IPS-18c (cell line): Measurements from ENCODE around the gene TMEM270.

Experiments used
- H3K4me3 ChIP-seq: 2 replicates; pipeline ENCODE4 v1.7.0; 2013; ENCODE audit warnings: low read depth, mild to moderate bottlenecking, low read length, moderate library complexity; ENCODE audit not compliant: insufficient read depth
- H3K9me3 ChIP-seq: one replicate; pipeline ENCODE4 v1.6.1; 2013; ENCODE audit warnings: mild to moderate bottlenecking, low read length, moderate library complexity; ENCODE audit not compliant: control insufficient read depth, insufficient read depth

TMEM270 gene

DNA sequence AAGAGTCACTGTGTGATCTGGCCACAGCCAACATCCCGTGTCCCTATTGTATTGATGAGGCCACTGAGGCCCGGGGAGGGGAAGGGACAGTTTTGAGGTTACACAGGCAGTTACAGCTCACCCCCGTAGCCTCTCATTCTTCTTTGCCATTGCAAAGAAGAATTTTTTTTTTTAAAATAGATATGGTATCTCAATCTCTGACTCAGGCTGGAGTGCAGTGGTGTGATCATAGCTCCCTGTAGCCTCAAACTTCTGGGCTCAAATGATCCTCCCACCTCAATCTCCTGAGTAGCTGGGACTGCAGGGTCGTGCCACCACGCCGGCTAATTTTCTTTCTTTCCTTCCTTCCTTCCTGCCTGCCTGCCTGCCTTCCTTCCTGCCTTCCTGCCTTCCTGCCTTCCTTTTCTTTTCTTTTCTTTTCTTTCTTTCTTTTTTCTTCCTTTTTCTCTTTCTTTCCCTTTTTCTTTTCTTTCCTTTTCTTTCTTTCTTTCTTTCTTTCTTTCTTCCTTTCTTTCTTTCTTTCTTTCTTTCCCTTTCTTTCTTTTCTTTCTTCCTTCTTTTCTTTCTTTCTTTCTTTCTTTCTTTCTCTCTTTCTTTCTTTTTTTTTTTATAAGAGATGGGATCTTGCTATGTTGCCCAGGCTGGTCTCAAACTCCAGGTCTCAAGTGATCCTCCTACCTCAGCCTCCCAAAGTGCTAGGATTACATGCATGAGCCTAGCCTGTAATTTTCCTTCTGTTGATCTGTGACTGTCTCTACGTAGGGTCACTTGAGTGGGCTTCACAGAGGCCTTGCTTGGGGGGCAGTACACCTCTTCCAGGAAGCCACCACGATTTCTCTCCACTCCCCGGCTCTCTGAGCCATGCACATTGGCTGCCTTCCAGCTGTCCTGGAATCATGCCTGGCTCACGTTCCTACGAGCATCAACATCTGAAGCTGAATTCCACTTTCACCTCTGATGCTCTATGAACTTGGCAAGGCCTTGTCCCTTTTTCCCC lies 31.3 kb downstream of the TMEM270 start:
- Histone ChIP-seq H3K4me3 (no peak overlapping the region), H3K9me3 (no peaks in the 10 kb centered on the region)

DNA sequence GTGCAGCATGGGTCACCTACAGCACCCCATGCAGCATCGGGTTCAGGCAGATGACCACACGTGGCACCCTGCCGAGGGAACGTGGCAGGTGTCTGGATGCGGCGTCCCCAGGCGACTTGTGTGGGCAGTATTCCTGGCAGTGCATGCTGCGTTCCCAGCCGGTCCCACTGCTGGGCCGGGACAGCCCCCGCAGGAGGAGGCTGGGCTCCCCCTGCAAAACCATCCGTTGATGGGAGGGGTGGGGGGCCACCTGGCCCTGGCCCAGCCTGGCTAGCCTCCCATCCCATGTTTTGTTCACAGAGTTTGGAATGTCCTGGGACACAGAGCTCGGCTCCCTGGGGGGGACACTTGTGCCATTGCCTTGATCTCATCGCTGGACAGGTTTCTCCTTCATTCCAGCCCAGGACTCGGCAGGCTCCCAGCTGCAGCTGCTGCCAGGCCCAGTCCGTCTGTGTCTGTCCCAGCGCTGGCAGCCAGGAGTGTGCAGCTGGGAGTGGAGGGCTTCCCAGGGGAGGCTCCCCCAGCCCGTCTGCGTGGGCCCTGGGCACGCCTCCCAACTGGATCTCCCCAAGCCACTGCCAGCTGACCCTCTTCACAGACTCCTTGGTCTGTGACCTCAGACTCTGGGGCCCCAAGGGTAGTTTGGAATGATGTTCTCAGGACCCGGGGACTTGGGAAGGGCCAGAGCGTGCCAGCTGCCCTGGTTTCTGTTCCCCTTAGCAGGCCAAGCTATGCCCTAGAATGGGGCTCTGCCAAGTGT lies 32.6 kb downstream of the TMEM270 start:
- Histone ChIP-seq H3K4me3 (no peak overlapping the region), H3K9me3 (no peaks in the 10 kb centered on the region)

DNA sequence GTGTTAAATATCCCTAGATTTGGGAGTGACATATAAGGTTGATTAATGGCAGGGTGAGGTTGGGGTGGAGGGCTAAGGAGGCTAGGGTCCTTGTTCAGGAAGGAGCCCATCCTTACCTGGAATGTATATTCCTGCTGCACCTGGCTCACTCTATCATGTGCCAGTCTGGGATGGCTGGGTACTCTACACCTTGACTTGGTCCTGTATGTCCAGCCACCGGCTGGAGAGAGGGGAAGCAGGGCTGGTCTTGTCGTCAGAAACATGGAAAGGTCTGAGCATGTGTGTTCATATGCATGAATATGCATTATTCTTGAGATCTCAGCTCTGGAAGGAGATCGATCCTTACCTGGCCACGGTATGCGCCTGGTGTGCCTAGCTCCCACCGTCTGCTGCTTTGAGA lies 33.2 kb downstream of the TMEM270 start:
- no peak overlapping the region for H3K4me3 ChIP-seq
- H3K9me3 ChIP-seq: no peaks in the 10 kb centered on the region

- no peaks in the 10 kb centered on the region for H3K9me3 ChIP-seq
- H3K4me3 ChIP-seq: no peak overlapping the region
Measured at GRCh38 chr7:73894733-73895551, 34.0 kb downstream of the TMEM270 start.

DNA sequence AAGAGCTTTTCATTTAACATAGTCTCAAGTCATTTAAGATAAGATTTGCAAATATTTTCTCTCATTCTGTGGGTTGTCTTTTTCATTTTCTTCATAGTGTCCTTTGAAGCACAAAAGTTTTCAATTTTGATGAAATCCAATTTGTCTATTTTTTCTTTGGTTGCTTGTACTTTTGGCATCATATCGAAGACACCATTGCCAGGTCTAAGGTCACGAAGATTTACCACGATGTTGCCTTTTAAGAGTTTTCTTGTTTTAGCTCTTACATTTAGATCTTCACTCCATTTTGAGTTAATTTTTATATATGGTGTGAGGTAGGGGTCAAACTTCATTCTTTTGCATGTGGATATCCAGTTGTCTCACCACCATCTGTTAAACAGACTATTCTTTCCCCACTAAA lies 34.7 kb downstream of the TMEM270 start:
- H3K9me3 ChIP-seq: no peaks in the 10 kb centered on the region
- no peak overlapping the region for H3K4me3 ChIP-seq

DNA sequence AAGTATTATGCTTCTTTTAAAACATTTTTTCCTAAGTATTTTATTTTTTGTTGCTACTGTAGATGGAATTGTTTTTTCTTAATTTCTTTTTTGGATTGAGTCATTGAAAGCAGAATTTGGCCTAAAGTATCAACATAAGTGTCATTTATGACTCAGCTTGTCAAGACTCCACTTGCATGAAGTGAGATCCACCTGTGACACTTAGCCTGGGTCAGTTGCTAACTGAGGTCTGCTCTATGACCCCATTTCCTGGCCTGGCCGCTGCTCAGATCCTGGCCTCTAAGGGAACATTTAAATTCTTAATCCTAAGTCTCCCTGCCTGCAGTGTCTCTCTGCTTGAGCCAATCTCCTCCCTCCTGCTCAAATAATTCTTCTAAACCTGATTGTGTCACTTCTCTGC lies 35.5 kb downstream of the TMEM270 start:
- Histone ChIP-seq H3K9me3 (no peaks in the 10 kb centered on the region), H3K4me3 (no peak overlapping the region)

DNA sequence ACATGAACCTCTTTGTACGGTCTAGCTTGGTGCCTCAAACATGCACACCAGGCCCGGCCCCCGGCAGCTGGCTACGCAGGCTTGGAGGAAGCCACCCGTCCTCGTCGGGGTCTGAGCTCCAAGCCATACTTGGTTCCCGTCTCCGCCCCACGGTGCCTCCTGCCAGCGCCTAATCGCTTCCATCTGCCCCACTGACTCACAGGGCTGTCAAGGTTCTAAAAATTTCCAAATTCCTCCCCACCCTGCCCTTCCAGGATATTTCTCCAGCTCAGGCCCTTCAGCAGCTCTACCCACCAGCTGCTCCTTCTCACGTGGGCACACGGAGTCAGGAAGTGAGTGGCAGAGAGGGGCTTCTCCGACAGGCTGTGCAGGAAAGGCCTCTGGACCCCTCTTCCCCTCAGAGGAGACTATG lies 38.8 kb downstream of the TMEM270 start:
- H3K9me3 ChIP-seq: no peaks in the 10 kb centered on the region

GRCh38 chr7:73900286-73900685 lies 39.3 kb downstream of the TMEM270 start:
- no peak overlapping the region for H3K4me3 ChIP-seq
- no peaks in the 10 kb centered on the region for H3K9me3 ChIP-seq

More for the DNA sequence above, 38.8 kb downstream of the TMEM270 start:
- H3K4me3 ChIP-seq: no peak overlapping the region

DNA sequence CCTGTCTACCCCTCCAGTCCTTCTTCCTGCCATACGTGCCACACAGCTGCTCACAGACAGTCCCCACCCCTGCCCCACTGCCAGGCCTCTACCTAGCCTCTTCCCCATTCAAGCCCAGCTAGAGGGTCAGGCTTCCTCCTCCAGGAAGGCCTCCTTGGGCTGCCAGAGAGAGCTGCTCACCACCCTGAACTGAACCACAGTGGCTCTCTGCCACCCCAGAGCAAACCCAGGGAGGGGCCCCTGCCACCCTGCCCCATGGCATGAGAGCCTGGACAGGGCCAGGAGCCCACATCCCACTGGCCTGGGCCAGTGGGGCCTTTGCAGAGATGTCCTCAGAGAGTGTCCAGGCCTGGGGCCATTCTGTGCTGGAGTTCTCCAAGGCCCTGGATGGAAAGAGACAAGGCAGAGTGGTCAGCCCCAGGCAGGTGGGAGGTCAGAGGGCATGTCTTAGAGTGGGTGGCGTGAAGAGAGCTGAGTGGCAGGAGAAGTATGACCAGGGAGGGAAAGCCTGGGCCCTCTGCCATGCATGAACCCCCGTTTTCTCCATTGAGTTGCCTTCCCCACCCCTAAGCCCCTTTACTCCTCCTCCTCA lies 40.4 kb downstream of the TMEM270 start:
- Histone ChIP-seq H3K4me3 (no peak overlapping the region), H3K9me3 (no peaks in the 10 kb centered on the region)

- Histone ChIP-seq H3K9me3 (no peaks in the 10 kb centered on the region), H3K4me3 (no peak overlapping the region)
Measured at GRCh38 chr7:73901823-73902597, 41.1 kb downstream of the TMEM270 start.

GRCh38 chr7:73903321-73904218 lies 42.6 kb downstream of the TMEM270 start:
- no peak overlapping the region for H3K4me3 ChIP-seq
- no peaks in the 10 kb centered on the region for H3K9me3 ChIP-seq

DNA sequence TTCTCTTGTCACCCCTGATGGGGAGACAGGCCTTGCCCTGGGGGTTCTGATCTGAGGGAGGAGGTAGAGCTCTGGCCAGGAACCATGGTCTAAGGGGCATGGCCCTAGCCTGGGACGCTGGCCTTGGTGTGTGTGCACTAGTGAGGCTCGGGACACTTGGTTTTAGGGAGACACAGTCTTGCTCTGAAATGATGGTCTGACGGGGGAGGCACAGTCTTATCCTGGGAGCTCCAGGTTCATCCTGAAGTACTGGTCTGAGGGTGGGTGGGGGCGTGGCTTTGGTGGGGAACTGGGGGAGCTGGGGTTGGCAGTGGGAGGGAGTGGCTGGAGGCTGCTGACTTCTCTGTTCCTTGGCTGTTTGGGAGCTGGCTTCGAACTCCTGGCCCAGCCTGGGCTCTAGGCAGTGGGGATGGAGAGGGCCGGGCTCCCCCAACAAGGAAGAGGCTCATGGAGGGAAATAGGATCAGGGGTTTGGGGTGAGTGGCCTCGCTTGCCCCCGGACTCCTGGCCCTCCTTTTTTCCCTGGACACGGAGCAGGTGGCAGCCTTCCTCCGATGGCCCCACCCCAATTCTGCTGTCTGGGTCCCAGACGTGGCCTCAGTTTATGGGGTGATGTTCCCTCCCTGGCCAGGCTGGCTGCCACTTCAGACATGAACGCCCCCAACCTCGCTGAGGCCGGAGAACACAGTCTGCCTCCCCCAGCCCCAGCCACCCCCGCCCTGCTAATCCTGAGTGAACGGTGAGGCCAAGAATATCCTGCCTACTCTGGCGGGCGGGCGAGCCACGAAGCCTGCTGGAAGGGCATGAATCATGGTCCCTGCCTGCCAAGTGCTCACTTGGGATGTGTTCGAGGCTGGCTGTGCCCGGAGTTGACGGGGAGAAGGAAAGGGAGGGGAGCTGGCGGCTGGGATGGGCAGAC lies 43.5 kb downstream of the TMEM270 start:
- Histone ChIP-seq H3K9me3 (no peaks in the 10 kb centered on the region), H3K4me3 (no peak overlapping the region)

- Histone ChIP-seq H3K4me3 (no peak overlapping the region), H3K9me3 (no peaks in the 10 kb centered on the region)
Measured at GRCh38 chr7:73905360-73905759, 44.4 kb downstream of the TMEM270 start.

DNA sequence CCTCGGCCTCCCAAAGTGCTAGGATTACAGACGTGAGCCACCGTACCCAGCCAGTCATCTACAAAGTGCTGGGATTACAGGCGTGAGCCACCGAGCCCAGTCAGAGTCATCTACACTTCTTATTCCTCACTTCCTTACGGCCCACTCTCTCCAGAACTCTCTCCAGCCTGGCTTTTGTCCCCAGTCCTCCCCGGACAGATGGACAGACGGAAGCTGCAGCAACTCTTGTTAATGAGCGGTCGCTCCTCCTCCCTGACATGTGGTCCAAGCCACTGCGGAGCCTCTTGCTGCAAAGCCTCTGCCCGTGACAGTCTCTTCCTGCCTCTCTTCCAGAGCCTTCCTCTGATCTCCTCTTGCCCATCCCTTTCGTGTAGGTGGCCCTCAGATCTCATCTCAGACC lies 45.9 kb downstream of the TMEM270 start:
- no peak overlapping the region for H3K4me3 ChIP-seq
- H3K9me3 ChIP-seq: no peaks in the 10 kb centered on the region
